B cell (primary cell): ENCODE measurements around the gene PTPN14. TPM values are rescaled to one million over a fixed set of nuclear protein-coding genes. Genes with fewer than 3 reads are reported as not detected.

ENCODE experiments used
- ATAC-seq: fragments of 200-7000 bp; cut with Tn5 transposase; one replicate; pipeline ENCODE4 v1.10.0; 2021; ENCODE audit warnings: low read depth, mild to moderate bottlenecking, moderate number of reproducible peaks, moderate library complexity
- CTCF ChIA-PET: fragments of 350-600 bp; sonication (Branson Sonifier 250); formaldehyde crosslinking; loops from one replicate; lab custom pipeline; 2021; ENCODE audit warnings: antibody characterized with exemption, inconsistent platforms; lab: Charles Lee
- POLR2A ChIA-PET: fragments of 350-600 bp; sonication (Branson Sonifier 250); formaldehyde crosslinking; loops from one replicate; lab custom pipeline; 2021; ENCODE audit warnings: antibody characterized with exemption; lab: Charles Lee
- DNase-seq: peaks from one replicate; pipeline ENCODE4 v3.0.0; 2013
- H2AFZ ChIP-seq: 2 replicates; pipeline ENCODE4 v1.6.1; 2012; ENCODE audit warnings: mild to moderate bottlenecking, low read depth, low read length; ENCODE audit not compliant: insufficient read depth, poor library complexity, severe bottlenecking
- H3K27ac ChIP-seq, 2 donors: 1 replicate in 1 of 2; 2 replicates in 1 of 2; pipeline ENCODE4 v1.5.1; 2012 to 2013; ENCODE audit warnings: low read length in 2 of 2, mild to moderate bottlenecking in 2 of 2, moderate library complexity in 1 of 2
- H3K27me3 ChIP-seq, 4 experiments: fragments of 200-600 bp in 1 of 4; sonication (generic) in 1 of 4; replicated peaks in 1 of 4; 1 replicate in 2 of 4; 2 replicates in 2 of 4; pipeline versions ENCODE4 v1.6.1 to v1.7.0; 2013 to 2016; ENCODE audit warnings: low read length in 3 of 4, mild to moderate bottlenecking in 2 of 4, mixed read lengths in 1 of 4, moderate library complexity in 1 of 4; ENCODE audit not compliant: insufficient read depth in 4 of 4, control insufficient read depth in 3 of 4; ENCODE audit errors: control extremely low read depth in 1 of 4
- H3K36me3 ChIP-seq, 2 experiments: replicated peaks in 1 of 2; 1 replicate in 1 of 2; 2 replicates in 1 of 2; pipeline versions ENCODE4 v1.6.1 to v1.7.1; 2013; ENCODE audit warnings: low read length in 1 of 2; ENCODE audit not compliant: insufficient read depth in 2 of 2, control insufficient read depth in 1 of 2; ENCODE audit errors: control extremely low read depth in 1 of 2, extremely low read depth in 1 of 2
- H3K4me1 ChIP-seq, 2 donors: fragments of 200-600 bp in 1 of 2; sonication (generic) in 1 of 2; 1 replicate in 1 of 2; 2 replicates in 1 of 2; pipeline versions ENCODE4 v1.5.1 to v1.6.1; 2013 to 2017; ENCODE audit warnings: low read length in 2 of 2; ENCODE audit not compliant: control insufficient read depth in 2 of 2, insufficient read depth in 2 of 2
- H3K4me2 ChIP-seq: replicated peaks from 2 replicates; pipeline ENCODE3; 2012; ENCODE audit warnings: mild to moderate bottlenecking, low read depth, low read length; ENCODE audit not compliant: poor library complexity, severe bottlenecking
- H3K4me3 ChIP-seq, 5 experiments: fragments of 200-600 bp in 1 of 5; sonication (generic) in 1 of 5; 1 replicate in 3 of 5; 2 replicates in 2 of 5; pipeline versions ENCODE4 v1.5.1 to v1.7.0; 2011 to 2016; ENCODE audit warnings: low read length in 4 of 5, mild to moderate bottlenecking in 4 of 5, low read depth in 2 of 5, control low read depth in 1 of 5, moderate library complexity in 1 of 5; ENCODE audit not compliant: insufficient read depth in 1 of 5; ENCODE audit errors: control extremely low read depth in 1 of 5, extremely low read depth in 1 of 5
- H3K79me2 ChIP-seq: fragments of 200-600 bp; sonication (generic); one replicate; pipeline ENCODE4 v1.6.0; 2016; ENCODE audit warnings: low read length; ENCODE audit not compliant: control insufficient read depth, insufficient read depth
- H3K9ac ChIP-seq: fragments of 200-600 bp; sonication (generic); 2 replicates; pipeline ENCODE4 v1.6.1; 2017; ENCODE audit warnings: mild to moderate bottlenecking, low read length, moderate library complexity
- H3K9me3 ChIP-seq, 3 donors: one replicate each; pipeline versions ENCODE4 v1.6.1 to v1.7.1; 2013; ENCODE audit warnings: low read length in 2 of 3; ENCODE audit not compliant: control insufficient read depth in 2 of 3, insufficient read depth in 1 of 3; ENCODE audit errors: control extremely low read depth in 1 of 3
- H4K20me1 ChIP-seq: 2 replicates; pipeline ENCODE4 v1.6.0; 2012; ENCODE audit warnings: mild to moderate bottlenecking, low read length; ENCODE audit not compliant: insufficient read depth, control insufficient read depth, poor library complexity, severe bottlenecking
- H3K27ac Mint-ChIP-seq: one replicate; pipeline ENCODE4 v1.8.0; 2021; ENCODE audit warnings: mixed read lengths
- H3K27me3 Mint-ChIP-seq: one replicate; pipeline ENCODE4 v1.8.0; 2021; ENCODE audit warnings: mixed read lengths
- H3K4me1 Mint-ChIP-seq: one replicate; pipeline ENCODE4 v1.8.0; 2021; ENCODE audit warnings: mixed read lengths
- H3K4me3 Mint-ChIP-seq: one replicate; pipeline ENCODE4 v1.8.0; 2021; ENCODE audit warnings: mixed read lengths
- H3K9me3 Mint-ChIP-seq: one replicate; pipeline ENCODE4 v1.8.0; 2022; ENCODE audit warnings: mixed read lengths; ENCODE audit not compliant: insufficient read depth
- EZH2 ChIP-seq: IDR thresholded peaks from 2 replicates; pipeline ENCODE4 v1.6.1; 2012; ENCODE audit warnings: borderline replicate concordance, low read depth, mild to moderate bottlenecking, moderate library complexity, low read length; ENCODE audit not compliant: insufficient read depth, poor library complexity, severe bottlenecking
- WGBS: methylation state at CpG from one replicate; pipeline ENCODE4 v1.1.5; 2013; ENCODE audit warnings: missing lambda C conversion rate; ENCODE audit not compliant: insufficient coverage; 5-methylcytosine and 5-hydroxymethylcytosine counted together
- intact Hi-C: fragments of 100-400 bp; cut with micrococcal nuclease; formaldehyde crosslinking; loops from one replicate; pipeline ENCODE4 v1.10.0; 2022
- polyA plus RNA-seq: library from polyadenylated mRNA; depleted of rRNA; stranded (reverse); fragments of >200 nt; gene quantifications from 2 replicates; pipeline ENCODE4 v1.2.3, GENCODE V29; 2012
- total RNA-seq, 2 donors: library from RNA; stranded (reverse); fragments of 120-200 nt in 1 of 2; gene quantifications; 1 replicate in 1 of 2; 2 replicates in 1 of 2; pipeline versions ENCODE4 v1.2.3 to v1.2.4, GENCODE V29; 2013 to 2022
- TF ChIP-seq, protein P1 (sequence below): fragments of 200-600 bp; IDR thresholded peaks from one replicate; pipeline ENCODE4 v1.8.0; 2022; ENCODE audit warnings: antibody characterized with exemption, mild to moderate bottlenecking

PTPN14 gene
- total and polyA plus RNA-seq, 2 donors (not counting 1 experiment from before 2014, with no cell fraction given): under 0.01 TPM; not detected in 1

DNA sequence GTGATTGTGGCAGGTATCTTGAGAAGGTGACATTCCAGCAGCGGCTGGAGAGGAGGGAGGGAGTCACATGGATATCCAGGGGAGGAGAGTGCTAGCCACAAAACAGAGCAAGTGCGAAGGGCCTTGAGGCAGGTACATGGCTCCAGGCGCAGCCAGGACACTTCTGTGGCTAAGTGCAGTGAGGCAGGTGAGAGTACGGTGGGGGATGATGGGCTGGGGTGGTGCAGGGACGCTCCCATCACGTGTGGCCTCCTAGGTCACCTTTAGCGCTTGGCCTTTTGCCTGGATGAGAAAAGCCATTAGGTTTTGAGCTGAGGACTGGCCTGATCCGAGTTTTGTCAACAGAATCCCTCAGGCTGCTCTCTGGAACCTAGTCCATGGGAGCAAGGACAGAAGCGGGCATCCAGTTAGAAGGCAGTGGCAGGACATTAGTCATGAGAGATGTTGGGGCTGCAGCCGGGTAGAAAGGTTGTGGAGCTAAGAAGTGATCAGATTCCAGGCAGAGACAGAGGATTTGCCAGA, 238.8 kb downstream of the PTPN14 start:
- Mint-ChIP-seq H3K27ac (no peak overlapping the region), H3K27me3 (no peaks in the 10 kb centered on the region), H3K4me3 (no peak overlapping the region), H3K4me1 (peaks cover 14% of the 10 kb centered on the region), H3K9me3 (no peaks in the 10 kb centered on the region)
- no peaks in the 10 kb centered on the region for H4K20me1 ChIP-seq
- no peak overlapping the region for H3K27ac ChIP-seq
- ATAC-seq (no peak), DNase-seq (no peak)
- ChIA-PET CTCF (interaction anchor here (1.6 to 6.1 kb wide), 2 partner anchors 15 to 21 kb away, joined by 3 to 37 read pairs; no protein-coding TSS in a partner anchor), POLR2A (no interaction called here)
- H3K36me3 ChIP-seq: peaks cover 0 to 17% of the 10 kb centered on the region in 2 experiments
- no peak overlapping the region for H3K4me3 ChIP-seq
- H3K79me2 ChIP-seq: no peaks in the 10 kb centered on the region
- no peak overlapping the region for H3K4me2 ChIP-seq
- TF ChIP-seq EZH2: no peak
- TF ChIP-seq, protein P1, sequence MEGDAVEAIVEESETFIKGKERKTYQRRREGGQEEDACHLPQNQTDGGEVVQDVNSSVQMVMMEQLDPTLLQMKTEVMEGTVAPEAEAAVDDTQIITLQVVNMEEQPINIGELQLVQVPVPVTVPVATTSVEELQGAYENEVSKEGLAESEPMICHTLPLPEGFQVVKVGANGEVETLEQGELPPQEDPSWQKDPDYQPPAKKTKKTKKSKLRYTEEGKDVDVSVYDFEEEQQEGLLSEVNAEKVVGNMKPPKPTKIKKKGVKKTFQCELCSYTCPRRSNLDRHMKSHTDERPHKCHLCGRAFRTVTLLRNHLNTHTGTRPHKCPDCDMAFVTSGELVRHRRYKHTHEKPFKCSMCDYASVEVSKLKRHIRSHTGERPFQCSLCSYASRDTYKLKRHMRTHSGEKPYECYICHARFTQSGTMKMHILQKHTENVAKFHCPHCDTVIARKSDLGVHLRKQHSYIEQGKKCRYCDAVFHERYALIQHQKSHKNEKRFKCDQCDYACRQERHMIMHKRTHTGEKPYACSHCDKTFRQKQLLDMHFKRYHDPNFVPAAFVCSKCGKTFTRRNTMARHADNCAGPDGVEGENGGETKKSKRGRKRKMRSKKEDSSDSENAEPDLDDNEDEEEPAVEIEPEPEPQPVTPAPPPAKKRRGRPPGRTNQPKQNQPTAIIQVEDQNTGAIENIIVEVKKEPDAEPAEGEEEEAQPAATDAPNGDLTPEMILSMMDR: no peak
- intact Hi-C loops: no loop called here
- no peaks in the 10 kb centered on the region for H3K27me3 ChIP-seq
- peaks cover 0 to 5% of the 10 kb centered on the region in 2 donors for H3K4me1 ChIP-seq
- no peak overlapping the region for H3K9ac ChIP-seq
- no peaks in the 10 kb centered on the region for H3K9me3 ChIP-seq
- WGBS: 97% methylated on average over 10 of the region's 10 CpGs
- no peak overlapping the region for H2AFZ ChIP-seq
